ENCODE measurements around the gene SMAGP.

SMAGP gene

DNA sequence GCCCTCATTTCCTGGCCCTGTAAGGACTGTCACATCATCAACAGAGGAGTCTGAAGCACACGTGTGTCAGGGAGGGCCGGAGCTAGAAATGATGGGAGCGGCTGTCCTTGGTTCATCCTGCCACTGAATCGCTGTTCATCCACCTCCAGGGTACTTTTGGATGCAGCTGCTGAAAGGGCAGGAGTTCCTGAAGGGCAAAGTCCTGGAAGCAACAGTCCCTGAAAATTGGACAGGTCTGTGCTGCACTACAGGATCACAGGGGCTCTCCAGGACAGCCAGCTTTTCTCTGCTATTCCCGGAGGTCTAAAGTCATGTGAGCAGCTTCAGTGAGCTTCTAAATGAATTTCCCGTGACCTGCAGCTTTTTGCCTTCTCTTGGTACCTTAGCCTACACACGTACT, 70.1 kb downstream of the SMAGP start:
- no peak for TF ChIP-seq POLR2AphosphoS5 (IDR thresholded peaks at IDR 0.05; ENCODE audit: borderline replicate concordance, low read depth, low read length)
- TF ChIP-seq FOXP2 (optimal IDR thresholded peaks at IDR 0.05; ENCODE audit: control extremely low read depth, extremely low read length, insufficient read depth) = no peak
- TF ChIP-seq EZH2 (IDR thresholded peaks at IDR 0.05) = no peak
- no peak overlapping the region for H3K9ac ChIP-seq (ENCODE audit: insufficient read length)

DNA sequence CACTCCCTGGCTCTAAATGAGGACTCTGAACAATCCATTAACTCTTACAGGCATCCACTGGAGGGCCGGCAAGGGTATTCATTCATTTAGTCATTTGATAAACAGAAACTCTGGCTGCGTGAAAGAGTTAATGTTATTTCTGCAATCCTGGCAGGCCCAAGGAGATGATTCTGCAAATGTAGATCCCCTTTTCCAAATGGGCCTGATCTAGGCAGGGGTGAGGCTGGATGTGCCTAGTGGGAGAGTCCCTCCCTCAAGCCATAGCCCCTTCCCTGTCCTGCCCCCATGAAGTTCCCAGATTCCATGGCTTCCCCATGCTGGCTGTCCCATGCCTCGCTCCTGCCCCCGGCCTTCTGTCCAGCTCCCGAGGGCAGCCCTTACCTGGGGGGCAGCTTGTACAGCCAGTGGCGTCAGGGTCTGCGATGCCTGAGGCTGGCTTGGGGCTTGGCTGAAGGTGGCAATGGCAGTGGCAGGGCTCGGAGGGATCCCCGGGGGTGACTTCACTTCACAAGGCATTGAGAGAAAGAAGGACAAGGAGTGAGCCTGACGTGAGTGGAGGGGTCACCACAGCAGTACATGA, 70.8 kb downstream of the SMAGP start:
- Histone ChIP-seq H3K27ac (no peak overlapping the region), H3K4me3 (no peak overlapping the region), H3K9me3 (ENCODE audit: low read depth, low read length) (no peaks in the 10 kb centered on the region), H3K36me3 (ENCODE audit: insufficient read depth, low read length) (no peaks in the 10 kb centered on the region), H3K9ac (ENCODE audit: insufficient read length) (no peak overlapping the region)
- DNase-seq (ENCODE audit: low read depth, low spot score) = no peak
- TF ChIP-seq POLR2AphosphoS5 (IDR thresholded peaks at IDR 0.05; ENCODE audit: borderline replicate concordance, low read depth, low read length) (no peak), EZH2 (IDR thresholded peaks at IDR 0.05) (no peak), FOXP2 (optimal IDR thresholded peaks at IDR 0.05; ENCODE audit: control extremely low read depth, extremely low read length, insufficient read depth) (no peak)

More for the DNA sequence above, 70.1 kb downstream of the SMAGP start:
- Histone ChIP-seq H3K4me3 (no peak overlapping the region), H3K9me3 (ENCODE audit: low read depth, low read length) (no peaks in the 10 kb centered on the region), H3K36me3 (ENCODE audit: insufficient read depth, low read length) (no peaks in the 10 kb centered on the region), H3K27ac (no peak overlapping the region)
- no peak for DNase-seq (ENCODE audit: low read depth, low spot score)

GRCh38 chr12:51198568-51199365, 71.4 kb downstream of the SMAGP start:
- Histone ChIP-seq H3K36me3 (ENCODE audit: insufficient read depth, low read length) (no peaks in the 10 kb centered on the region), H3K27ac (no peak overlapping the region), H3K9ac (ENCODE audit: insufficient read length) (no peak overlapping the region), H3K4me3 (no peak overlapping the region), H3K9me3 (ENCODE audit: low read depth, low read length) (no peaks in the 10 kb centered on the region)
- no peak for TF ChIP-seq EZH2 (IDR thresholded peaks at IDR 0.05)
- no peak for TF ChIP-seq FOXP2 (optimal IDR thresholded peaks at IDR 0.05; ENCODE audit: control extremely low read depth, extremely low read length, insufficient read depth)
- DNase-seq (ENCODE audit: low read depth, low spot score) = no peak

GRCh38 chr12:51197736-51198567, 72.3 kb downstream of the SMAGP start:
- DNase-seq (ENCODE audit: low read depth, low spot score) = no peak
- no peaks in the 10 kb centered on the region for H3K36me3 ChIP-seq (ENCODE audit: insufficient read depth, low read length)
- H3K9me3 ChIP-seq (ENCODE audit: low read depth, low read length) = no peaks in the 10 kb centered on the region
- H3K4me3 ChIP-seq = no peak overlapping the region
- H3K27ac ChIP-seq = no peak overlapping the region
- H3K9ac ChIP-seq (ENCODE audit: insufficient read length) = no peak overlapping the region
- TF ChIP-seq POLR2AphosphoS5 (IDR thresholded peaks at IDR 0.05; ENCODE audit: borderline replicate concordance, low read depth, low read length) (no peak), FOXP2 (optimal IDR thresholded peaks at IDR 0.05; ENCODE audit: control extremely low read depth, extremely low read length, insufficient read depth) (no peak), EZH2 (IDR thresholded peaks at IDR 0.05) (no peak)

DNA sequence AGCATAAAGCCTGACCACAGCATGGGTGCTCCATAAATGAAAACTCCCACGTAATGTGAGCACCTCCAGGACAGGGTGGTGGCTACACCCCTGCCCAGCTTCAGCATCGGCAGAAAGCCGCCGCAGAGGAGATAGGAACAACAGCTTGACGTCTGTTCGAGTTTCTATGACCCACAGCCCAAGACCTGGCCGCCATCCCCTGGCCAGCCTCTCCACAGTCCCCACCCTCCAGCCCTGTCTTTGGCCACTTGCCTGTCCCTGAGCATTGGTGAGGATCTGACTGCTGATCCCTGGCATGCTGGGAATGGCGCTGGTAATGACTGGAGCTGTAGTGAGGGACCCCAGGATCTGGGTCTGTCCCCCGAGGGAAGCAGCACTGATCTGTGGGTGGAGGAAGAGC, 73.7 kb downstream of the SMAGP start:
- H3K4me3 ChIP-seq = no peak overlapping the region

GRCh38 chr12:51195841-51196240, 74.4 kb downstream of the SMAGP start:
- DNase-seq (ENCODE audit: low read depth, low spot score) = no peak
- Histone ChIP-seq H3K9ac (ENCODE audit: insufficient read length) (no peak overlapping the region), H3K36me3 (ENCODE audit: insufficient read depth, low read length) (peaks cover 4% of the 10 kb centered on the region; the same call in 1 of the 2 replicates), H3K4me3 (no peak overlapping the region), H3K9me3 (ENCODE audit: low read depth, low read length) (no peaks in the 10 kb centered on the region), H3K27ac (no peak overlapping the region)
- TF ChIP-seq FOXP2 (optimal IDR thresholded peaks at IDR 0.05; ENCODE audit: control extremely low read depth, extremely low read length, insufficient read depth) = no peak
- TF ChIP-seq EZH2 (IDR thresholded peaks at IDR 0.05) = no peak
- TF ChIP-seq POLR2AphosphoS5 (IDR thresholded peaks at IDR 0.05; ENCODE audit: borderline replicate concordance, low read depth, low read length) = no peak

More for the DNA sequence above, 73.7 kb downstream of the SMAGP start:
- Histone ChIP-seq H3K27ac (no peak overlapping the region), H3K36me3 (ENCODE audit: insufficient read depth, low read length) (peaks cover 4% of the 10 kb centered on the region; the same call in 1 of the 2 replicates), H3K9ac (ENCODE audit: insufficient read length) (no peak overlapping the region), H3K9me3 (ENCODE audit: low read depth, low read length) (no peaks in the 10 kb centered on the region)
- DNase-seq (ENCODE audit: low read depth, low spot score) = no peak
- TF ChIP-seq EZH2 (IDR thresholded peaks at IDR 0.05) = no peak
- TF ChIP-seq POLR2AphosphoS5 (IDR thresholded peaks at IDR 0.05; ENCODE audit: borderline replicate concordance, low read depth, low read length) = no peak
- no peak for TF ChIP-seq FOXP2 (optimal IDR thresholded peaks at IDR 0.05; ENCODE audit: control extremely low read depth, extremely low read length, insufficient read depth)
